ENCODE data around the gene MYL4. TPM values are rescaled to one million over a fixed set of nuclear protein-coding genes. Genes with fewer than 3 reads are reported as not detected.
"Not testable (repeated sequence)": the region's sequence is repeated elsewhere in the genome, so short reads cannot be mapped to it uniquely, and the experiment has no call there.

The MYL4 gene
- total RNA-seq, result under 1 TPM in 1 of 8 experiments, not detected in 7; 0.71 TPM

DNA sequence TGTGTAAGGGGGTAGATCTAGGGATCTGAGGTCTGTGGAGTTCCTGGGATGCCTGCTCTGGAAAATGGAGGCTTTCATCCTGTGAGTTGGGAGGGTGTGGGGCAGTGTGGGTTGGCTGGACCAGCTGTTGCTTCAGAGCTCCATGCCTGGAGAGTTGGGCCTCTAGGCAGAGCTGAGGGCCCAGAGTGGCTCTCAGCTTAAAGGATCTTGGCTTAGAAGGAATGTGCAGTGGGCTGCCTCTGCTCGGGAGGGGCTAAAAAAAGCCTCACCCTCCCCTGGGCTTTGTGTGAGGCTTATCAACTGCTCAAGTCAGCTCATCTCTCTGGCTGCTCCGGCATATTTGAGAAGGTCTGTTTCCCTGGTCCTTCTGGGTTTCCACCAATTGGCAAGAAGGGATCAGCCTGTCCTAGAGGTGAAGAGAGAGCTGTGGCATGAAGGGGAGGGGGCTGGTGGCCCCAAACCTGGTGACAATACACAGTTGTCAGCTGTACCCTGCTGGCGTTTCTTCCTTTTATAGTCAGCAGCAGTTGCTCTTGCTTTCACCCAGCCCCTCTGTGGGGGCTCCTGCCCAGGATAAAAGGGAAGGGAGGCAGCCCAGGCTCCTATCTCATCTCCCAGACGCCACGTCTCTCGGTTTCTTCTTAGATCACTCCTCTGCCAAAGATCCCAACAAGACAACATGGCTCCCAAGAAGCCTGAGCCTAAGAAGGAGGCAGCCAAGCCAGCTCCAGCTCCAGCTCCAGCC is at the start of gene MYL4:
Gene MYL4 (plus strand): TSS at position 605 of the 745 bp plus-strand sequence. CDS start 75 bp downstream, at position 680.
- H3K27ac ChIP-seq, result no peak within 1 kb of the TSS
- WGBS, 10 experiments, result 29 to 90% (median 68%) methylated on average over 1 to 6 of the region's 6 CpGs; no CpG with 5 or more reads in 5 of the 10 experiments
- ATAC-seq (replicated peaks in 6 of 8), result no peak
- peaks cover 2 to 4% of the 10 kb centered on the region in 2 donors for H3K4me1 ChIP-seq (replicated peaks in 1 of 2)
- no peak within 1 kb of the TSS for H3K4me3 ChIP-seq
- in situ Hi-C loops (cut with MboI; ENCODE audit: low pct_unique_long_range_greater_than_20kb in 2 of 9, low sequenced_read_pairs in 9 of 9, unreplicated experiment in 9 of 9), result loop anchor here in 1 of 9 experiments (25.0 kb wide), 1 partner anchor 103 kb away; the partner anchor contains the start of gene EFCAB13

DNA sequence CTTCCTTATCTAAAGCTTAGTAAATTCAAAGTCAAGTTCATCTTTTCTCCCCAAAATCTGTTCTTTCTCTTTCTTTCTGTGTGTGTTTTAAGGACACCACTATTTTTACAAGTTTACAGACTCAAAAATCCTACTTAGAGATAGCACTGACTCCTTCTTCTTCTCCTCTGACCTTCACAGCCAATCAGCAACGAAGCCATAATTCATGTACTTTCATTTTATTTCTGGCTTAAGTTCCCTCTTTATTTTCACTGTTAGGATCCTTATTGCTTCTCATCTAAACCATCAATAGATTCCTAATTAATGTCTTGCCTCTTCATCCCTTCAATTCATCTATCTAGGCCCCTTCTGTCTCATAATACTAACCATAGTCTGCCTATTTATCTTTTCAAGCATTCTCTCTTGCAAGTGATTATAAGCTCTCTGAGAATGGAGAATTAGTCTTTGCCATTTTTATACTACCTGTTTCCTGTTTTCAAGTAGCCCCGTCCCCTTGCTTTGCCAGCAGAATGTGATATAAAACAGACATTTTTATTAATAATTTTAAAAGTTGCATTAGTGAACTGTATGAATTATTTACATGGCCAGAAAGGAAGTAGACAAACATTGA is 47.0 kb upstream of the MYL4 start:
- H3K4me3 ChIP-seq, result no peak overlapping the region
- no peak for ATAC-seq (replicated peaks in 6 of 8)
- no peaks in the 10 kb centered on the region for H3K4me1 ChIP-seq (replicated peaks in 1 of 2)
- in situ Hi-C loops (cut with MboI; ENCODE audit: low pct_unique_long_range_greater_than_20kb in 2 of 9, low sequenced_read_pairs in 9 of 9, unreplicated experiment in 9 of 9), result no loop called here
- WGBS, 10 experiments, result 73 to 100% (median 98%) methylated on average over 1 to 2 of the region's 2 CpGs
- no peak overlapping the region for H3K27ac ChIP-seq

DNA sequence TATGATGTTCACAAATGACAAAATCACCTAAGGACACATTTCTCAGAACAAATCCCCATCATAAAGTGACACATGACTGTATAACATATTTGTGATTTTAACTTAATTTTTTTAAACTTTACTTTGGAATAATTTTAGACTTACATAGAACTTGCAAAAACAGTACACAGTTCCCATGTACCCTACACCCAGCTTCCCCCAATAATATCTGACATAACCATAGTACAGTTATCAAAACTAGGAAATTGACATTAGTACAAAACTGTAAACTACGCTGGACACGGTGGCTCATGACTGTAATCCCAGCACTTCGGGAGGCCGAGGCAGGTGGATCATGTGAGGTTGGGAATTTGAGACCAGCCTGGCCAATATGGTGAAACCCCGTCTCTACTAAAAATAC is 44.9 kb upstream of the MYL4 start:
- H3K27ac ChIP-seq, result no peak overlapping the region
- WGBS, 10 experiments, result 92 to 100% (median 100%) methylated on average over 1 to 4 of the region's 5 CpGs; no CpG with 5 or more reads in 2 of the 10 experiments
- ATAC-seq (replicated peaks in 6 of 8), result no peak
- in situ Hi-C loops (cut with MboI; ENCODE audit: low pct_unique_long_range_greater_than_20kb in 2 of 9, low sequenced_read_pairs in 9 of 9, unreplicated experiment in 9 of 9), result no loop called here
- H3K4me1 ChIP-seq (replicated peaks in 1 of 2), result no peaks in the 10 kb centered on the region
- H3K4me3 ChIP-seq, result no peak overlapping the region

DNA sequence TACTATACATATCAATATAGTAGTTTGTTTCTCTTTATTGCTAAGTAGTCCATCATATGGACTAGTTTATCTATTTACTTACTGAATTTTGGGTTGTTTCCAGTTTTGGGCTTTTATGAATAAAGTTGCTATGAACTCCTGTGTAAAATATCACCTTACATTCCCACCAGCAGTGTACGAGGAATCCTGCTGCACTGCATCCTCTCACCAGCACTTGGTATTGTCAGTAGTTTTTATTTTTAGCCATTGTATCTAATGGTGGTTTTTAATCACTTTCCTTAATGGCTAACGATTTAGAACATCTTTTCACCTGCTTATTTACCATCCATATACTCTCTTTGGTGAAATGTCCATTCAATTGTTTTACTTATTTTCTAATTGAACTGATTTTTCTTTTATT is 44.0 kb upstream of the MYL4 start:
- no peak overlapping the region for H3K4me3 ChIP-seq
- in situ Hi-C loops (cut with MboI; ENCODE audit: low pct_unique_long_range_greater_than_20kb in 2 of 9, low sequenced_read_pairs in 9 of 9, unreplicated experiment in 9 of 9), result no loop called here
- H3K27ac ChIP-seq, result no peak overlapping the region
- H3K4me1 ChIP-seq (replicated peaks in 1 of 2), result no peaks in the 10 kb centered on the region
- WGBS, 10 experiments, result 80 to 100% (median 96%) methylated on average over 1 to 2 of the region's 2 CpGs; no CpG with 5 or more reads in 1 of the 10 experiments
- no peak for ATAC-seq (replicated peaks in 6 of 8)

DNA sequence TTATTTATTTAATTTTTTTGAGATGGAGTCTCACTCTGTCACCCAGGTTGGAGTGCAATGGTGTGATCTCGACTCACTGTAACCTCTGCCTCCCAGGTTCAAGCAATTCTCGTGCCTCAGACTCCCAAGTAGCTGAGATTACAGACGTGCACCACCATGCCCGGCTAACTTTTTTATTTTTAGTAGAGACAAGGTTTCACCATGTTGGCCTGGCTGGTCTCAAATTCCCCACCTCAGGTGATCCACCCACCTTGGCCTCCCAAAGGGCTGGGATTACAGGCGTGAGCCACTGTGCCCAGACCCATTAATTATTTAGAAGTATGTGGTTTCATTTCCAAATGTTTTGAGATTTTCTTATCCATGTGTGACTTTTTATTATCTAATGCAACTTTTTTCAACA is 42.3 kb upstream of the MYL4 start:
- ATAC-seq (replicated peaks in 6 of 8); in situ Hi-C loops (cut with MboI; ENCODE audit: low pct_unique_long_range_greater_than_20kb in 2 of 9, low sequenced_read_pairs in 9 of 9, unreplicated experiment in 9 of 9); H3K4me1 ChIP-seq (replicated peaks in 1 of 2); H3K27ac ChIP-seq; H3K4me3 ChIP-seq: not testable (repeated sequence)
- 78 to 100% (median 98%) methylated on average over 1 to 5 of the region's 5 CpGs; no CpG with 5 or more reads in 1 of the 10 experiments for WGBS, 10 experiments

DNA sequence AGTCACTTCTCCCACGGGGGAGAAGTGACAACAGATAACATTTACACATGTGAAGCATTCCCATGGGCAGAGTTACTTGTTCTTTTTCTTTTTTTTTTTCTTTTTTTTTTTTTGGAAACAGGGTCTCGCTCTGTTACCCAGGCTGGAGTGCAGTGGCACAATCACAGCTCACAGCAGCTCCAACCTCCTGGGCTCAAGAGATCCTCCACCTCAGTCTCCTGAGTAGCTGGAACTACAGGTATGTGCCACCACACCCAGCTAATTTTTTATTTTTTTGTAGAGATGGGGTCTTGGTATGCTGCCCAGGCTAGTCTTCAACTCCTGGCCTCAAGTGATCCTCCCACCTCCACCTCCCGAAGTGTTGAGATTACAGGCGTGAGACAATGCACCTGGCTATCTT is 40.3 kb upstream of the MYL4 start:
- H3K4me3 ChIP-seq; ATAC-seq (replicated peaks in 6 of 8); in situ Hi-C loops (cut with MboI; ENCODE audit: low pct_unique_long_range_greater_than_20kb in 2 of 9, low sequenced_read_pairs in 9 of 9, unreplicated experiment in 9 of 9); H3K4me1 ChIP-seq (replicated peaks in 1 of 2); H3K27ac ChIP-seq: not testable (repeated sequence)
- 0 to 100% (median 88%) methylated on average over 1 to 4 of the region's 4 CpGs; no CpG with 5 or more reads in 1 of the 10 experiments for WGBS, 10 experiments

DNA sequence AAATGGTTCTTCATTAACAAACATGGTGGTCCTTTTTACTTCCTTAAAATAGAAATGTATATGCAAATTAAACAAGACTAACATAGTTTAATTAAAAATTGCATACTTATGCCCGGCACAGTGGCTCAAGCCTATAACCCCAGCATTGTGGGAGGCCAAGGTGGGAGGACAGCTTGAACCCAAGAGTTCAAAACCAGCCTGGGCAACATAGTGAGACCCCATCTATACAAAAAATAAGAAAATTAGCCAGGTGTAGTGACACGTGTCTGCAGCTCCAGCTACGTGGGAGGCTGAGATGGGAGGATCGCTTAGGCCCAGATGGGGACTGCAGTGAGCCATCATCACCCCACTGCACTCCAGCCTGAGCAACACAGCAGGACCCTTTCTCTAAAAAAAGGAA is 38.4 kb upstream of the MYL4 start:
- H3K27ac ChIP-seq, result no peak overlapping the region
- 71 to 100% (median 96%) methylated on average over 1 to 4 of the region's 4 CpGs; no CpG with 5 or more reads in 1 of the 10 experiments for WGBS, 10 experiments
- peaks cover 0 to 4% of the 10 kb centered on the region in 2 donors for H3K4me1 ChIP-seq (replicated peaks in 1 of 2)
- in situ Hi-C loops (cut with MboI; ENCODE audit: low pct_unique_long_range_greater_than_20kb in 2 of 9, low sequenced_read_pairs in 9 of 9, unreplicated experiment in 9 of 9), result no loop called here
- ATAC-seq (replicated peaks in 6 of 8), result no peak
- H3K4me3 ChIP-seq, result no peak overlapping the region

DNA sequence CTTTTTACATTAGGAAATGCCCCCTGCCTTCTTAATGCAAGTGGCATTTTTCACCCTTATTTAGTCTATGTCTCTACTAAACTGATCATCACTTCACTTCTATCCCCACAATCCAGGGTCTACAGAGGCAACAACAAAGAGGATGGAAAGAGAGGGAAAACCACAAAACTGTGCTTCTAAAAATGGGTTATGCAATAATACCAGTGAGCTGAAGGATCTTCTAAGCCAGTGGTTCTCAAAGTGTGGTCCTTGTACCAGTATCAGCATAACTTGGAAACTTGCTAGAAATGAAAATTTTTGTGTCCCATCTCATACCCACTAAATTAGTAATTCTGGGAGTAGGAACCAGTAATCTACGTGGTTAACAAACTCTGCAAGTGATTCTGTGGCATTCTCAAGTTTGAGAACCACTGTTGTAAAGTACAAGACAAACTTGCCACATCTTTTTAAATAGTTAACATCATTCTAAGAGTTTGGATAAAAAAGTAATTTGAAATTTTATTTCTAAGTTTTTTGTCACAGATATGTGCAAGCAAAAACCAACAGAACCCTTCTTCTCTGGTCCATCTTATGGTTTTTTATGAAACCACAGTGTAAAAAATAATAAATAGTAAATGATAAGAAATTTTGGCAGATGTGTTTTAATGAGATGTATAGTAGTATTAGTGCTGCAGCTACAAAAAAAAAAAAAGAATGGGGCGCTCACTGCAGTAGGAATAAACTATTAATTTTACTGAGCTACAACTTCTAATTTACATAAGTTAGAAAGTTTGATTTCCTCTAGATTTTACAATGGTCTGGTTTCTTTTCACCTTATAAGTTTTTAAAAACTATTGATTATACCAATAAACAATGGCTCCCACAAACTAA is 36.2 kb upstream of the MYL4 start:
- Histone ChIP-seq H3K4me1 (replicated peaks in 1 of 2) (peaks cover 0 to 4% of the 10 kb centered on the region in 2 donors), H3K4me3 (no peak overlapping the region), H3K27ac (no peak overlapping the region)
- WGBS, 10 experiments, result 88 to 100% (median 100%) methylated on average over 1 to 2 of the region's 2 CpGs
- ATAC-seq (replicated peaks in 6 of 8), result no peak
- in situ Hi-C loops (cut with MboI; ENCODE audit: low pct_unique_long_range_greater_than_20kb in 2 of 9, low sequenced_read_pairs in 9 of 9, unreplicated experiment in 9 of 9), result no loop called here

DNA sequence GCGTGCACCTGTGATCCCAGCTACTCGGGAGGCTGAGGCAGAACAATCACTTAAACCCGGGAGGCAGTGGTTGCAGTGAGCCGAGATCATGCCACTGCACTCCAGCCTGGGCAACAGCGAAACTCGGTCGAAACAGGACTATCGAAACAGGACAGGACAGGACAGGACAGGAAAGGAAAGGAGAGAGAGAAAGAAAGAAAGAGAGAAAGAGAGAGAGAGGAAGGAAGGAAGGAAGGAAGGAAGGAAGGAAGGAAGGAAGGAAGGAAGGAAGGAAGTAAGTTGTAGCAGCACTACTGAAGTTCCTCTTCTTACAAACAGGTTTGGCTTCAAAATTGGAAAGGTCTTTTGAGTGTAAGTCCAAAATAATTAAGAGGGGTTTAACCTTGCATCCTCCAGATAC is 34.3 kb upstream of the MYL4 start:
- 80 to 100% (median 100%) methylated on average over 2 to 5 of the region's 8 CpGs; no CpG with 5 or more reads in 5 of the 10 experiments for WGBS, 10 experiments
- H3K4me1 ChIP-seq (replicated peaks in 1 of 2); H3K4me3 ChIP-seq; in situ Hi-C loops (cut with MboI; ENCODE audit: low pct_unique_long_range_greater_than_20kb in 2 of 9, low sequenced_read_pairs in 9 of 9, unreplicated experiment in 9 of 9); H3K27ac ChIP-seq; ATAC-seq (replicated peaks in 6 of 8): not testable (repeated sequence)

DNA sequence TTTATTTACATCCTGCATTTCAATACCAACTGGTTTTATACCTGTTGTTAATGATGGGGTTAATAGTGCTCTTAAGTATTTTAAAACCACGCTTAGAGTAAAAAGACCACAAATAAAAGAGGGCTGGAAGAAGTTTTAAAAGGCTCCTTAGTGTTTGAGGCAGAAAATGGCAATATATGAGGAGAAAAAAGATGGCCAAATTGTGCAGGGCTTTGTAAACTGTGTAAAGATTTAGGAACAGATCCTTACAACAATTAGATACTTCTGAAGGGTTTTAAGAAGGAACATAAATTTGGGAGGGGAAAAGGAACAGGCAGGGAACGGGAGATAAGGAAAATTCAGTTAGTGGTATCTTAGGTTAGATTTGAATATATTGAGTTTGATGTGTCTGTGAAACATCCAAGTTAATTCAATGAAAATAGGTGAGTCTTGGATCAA is 32.7 kb upstream of the MYL4 start:
- H3K4me1 ChIP-seq (replicated peaks in 1 of 2), result peaks cover 0 to 4% of the 10 kb centered on the region in 2 donors
- in situ Hi-C loops (cut with MboI; ENCODE audit: low pct_unique_long_range_greater_than_20kb in 2 of 9, low sequenced_read_pairs in 9 of 9, unreplicated experiment in 9 of 9), result no loop called here
- ATAC-seq (replicated peaks in 6 of 8), result peak in 1 of 8 experiments; percentile 12
- H3K4me3 ChIP-seq, result no peak overlapping the region
- 43 to 100% (median 88%) methylated on average over 1 to 2 of the region's 2 CpGs for WGBS, 10 experiments
- H3K27ac ChIP-seq, result no peak overlapping the region

DNA sequence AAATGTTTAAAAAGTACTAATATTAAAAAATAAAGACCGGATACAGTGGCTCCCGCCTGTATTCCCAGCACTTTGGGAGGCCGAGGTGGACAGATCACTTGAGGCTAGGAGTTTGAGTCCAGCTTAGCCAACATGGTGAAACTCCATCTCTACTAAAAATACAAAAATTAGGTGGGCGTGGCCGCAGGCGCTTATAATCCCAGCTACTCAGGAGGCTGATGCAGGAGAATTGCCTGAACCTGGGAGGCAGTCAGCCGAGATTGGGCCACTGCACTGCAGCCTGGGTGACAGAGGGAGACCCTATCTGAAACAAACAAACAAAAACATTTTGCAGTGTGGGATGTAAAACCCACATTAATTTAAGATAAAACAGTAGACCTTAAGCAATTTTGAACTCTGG is 31.9 kb upstream of the MYL4 start:
- no peak overlapping the region for H3K4me3 ChIP-seq
- WGBS, 10 experiments, result 80 to 100% (median 90%) methylated on average over 1 to 6 of the region's 7 CpGs; no CpG with 5 or more reads in 4 of the 10 experiments
- H3K4me1 ChIP-seq (replicated peaks in 1 of 2), result peaks cover 0 to 4% of the 10 kb centered on the region in 2 donors
- H3K27ac ChIP-seq, result no peak overlapping the region
- no peak for ATAC-seq (replicated peaks in 6 of 8)
- in situ Hi-C loops (cut with MboI; ENCODE audit: low pct_unique_long_range_greater_than_20kb in 2 of 9, low sequenced_read_pairs in 9 of 9, unreplicated experiment in 9 of 9), result no loop called here

DNA sequence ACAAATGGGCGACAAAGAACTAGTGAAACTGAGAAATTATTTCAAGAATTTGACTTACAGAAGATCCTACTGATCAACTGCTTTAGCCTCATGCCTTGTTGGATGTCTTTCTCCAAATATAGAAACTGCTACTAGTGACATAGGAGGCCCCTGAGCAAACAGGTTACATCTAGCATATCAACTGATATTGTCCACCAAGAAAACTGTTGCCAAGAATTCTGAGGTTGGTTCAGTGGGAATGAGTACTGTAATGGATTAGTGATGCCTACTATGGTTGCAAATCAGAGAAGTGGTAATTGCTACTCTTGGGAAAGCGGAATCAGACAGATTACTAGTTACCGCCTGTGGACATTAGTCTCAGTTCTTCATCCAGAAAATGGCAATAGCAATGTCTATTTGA is 30.0 kb upstream of the MYL4 start:
- in situ Hi-C loops (cut with MboI; ENCODE audit: low pct_unique_long_range_greater_than_20kb in 2 of 9, low sequenced_read_pairs in 9 of 9, unreplicated experiment in 9 of 9), result no loop called here
- Histone ChIP-seq H3K4me1 (replicated peaks in 1 of 2) (no peaks in the 10 kb centered on the region), H3K4me3 (no peak overlapping the region), H3K27ac (no peak overlapping the region)
- 68 to 100% (median 100%) methylated on average over 1 to 3 of the region's 3 CpGs; no CpG with 5 or more reads in 1 of the 10 experiments for WGBS, 10 experiments
- no peak for ATAC-seq (replicated peaks in 6 of 8)

DNA sequence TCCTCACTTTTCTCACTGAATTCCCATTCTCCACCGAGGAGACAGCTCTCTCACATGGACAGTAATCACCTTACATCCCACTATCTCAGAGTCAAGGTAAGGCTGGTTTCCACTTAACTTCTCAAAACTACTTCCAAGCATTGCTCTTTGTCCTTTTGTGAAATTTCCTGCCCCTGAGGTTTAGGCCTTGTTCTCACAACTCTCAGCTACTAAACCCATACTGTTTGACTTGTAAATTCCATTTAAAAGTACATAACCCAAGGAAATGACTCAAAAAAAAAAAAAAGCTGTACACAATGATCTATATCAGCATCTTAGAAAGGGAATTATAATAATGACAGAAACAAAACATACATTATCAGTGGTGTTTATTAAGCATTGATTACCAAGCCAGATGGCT is 28.8 kb upstream of the MYL4 start:
- no peaks in the 10 kb centered on the region for H3K4me1 ChIP-seq (replicated peaks in 1 of 2)
- H3K4me3 ChIP-seq, result no peak overlapping the region
- no peak overlapping the region for H3K27ac ChIP-seq
- 83 to 100% (median 95%) methylated on average over 1 of the region's 1 CpG; no CpG with 5 or more reads in 2 of the 10 experiments for WGBS, 10 experiments
- no peak for ATAC-seq (replicated peaks in 6 of 8)
- in situ Hi-C loops (cut with MboI; ENCODE audit: low pct_unique_long_range_greater_than_20kb in 2 of 9, low sequenced_read_pairs in 9 of 9, unreplicated experiment in 9 of 9), result no loop called here
